ENCODE measurements around the gene TMEM263.

TMEM263 gene

GRCh38 chr12:106947461-106947860 is 8.2 kb upstream of the TMEM263 start:
- DNase-seq (ENCODE audit: low spot score): no peak

- no peak for DNase-seq (ENCODE audit: low spot score)
Measured at GRCh38 chr12:106950591-106950990, 5.1 kb upstream of the TMEM263 start.

GRCh38 chr12:106953352-106954250 is 2.1 kb upstream of the TMEM263 start:
- DNase-seq (ENCODE audit: low spot score): no peak

GRCh38 chr12:106954462-106955376 is 988 bp upstream of the TMEM263 start:
- peak; percentile 76 for DNase-seq (ENCODE audit: low spot score)

- DNase-seq (ENCODE audit: low spot score): peak; percentile 82
Measured at GRCh38 chr12:106956048-106956578, 406 bp downstream of the TMEM263 start.

GRCh38 chr12:106957583-106957982 is 1.9 kb downstream of the TMEM263 start:
- DNase-seq (ENCODE audit: low spot score): no peak

GRCh38 chr12:106960443-106960842 is 4.7 kb downstream of the TMEM263 start:
- DNase-seq (ENCODE audit: low spot score): no peak

GRCh38 chr12:106962286-106962685 is 6.6 kb downstream of the TMEM263 start:
- DNase-seq (ENCODE audit: low spot score): no peak

GRCh38 chr12:106964526-106964925 is 8.8 kb downstream of the TMEM263 start:
- DNase-seq (ENCODE audit: low spot score): no peak

GRCh38 chr12:106971065-106971464 is 15.4 kb downstream of the TMEM263 start:
- DNase-seq (ENCODE audit: low spot score): no peak

GRCh38 chr12:106973545-106973944 is 17.8 kb downstream of the TMEM263 start:
- no peak for DNase-seq (ENCODE audit: low spot score)

GRCh38 chr12:106974511-106974910 is 18.8 kb downstream of the TMEM263 start:
- DNase-seq (ENCODE audit: low spot score): no peak

- no peak for DNase-seq (ENCODE audit: low spot score)
Measured at GRCh38 chr12:106975098-106975497, 19.4 kb downstream of the TMEM263 start.

- no peak for DNase-seq (ENCODE audit: low spot score)
Measured at GRCh38 chr12:106975993-106976658, 20.4 kb downstream of the TMEM263 start.

- DNase-seq (ENCODE audit: low spot score): no peak
Measured at GRCh38 chr12:106976668-106977067, 21.0 kb downstream of the TMEM263 start.

- no peak for DNase-seq (ENCODE audit: low spot score)
Measured at GRCh38 chr12:106978035-106978800, 22.5 kb downstream of the TMEM263 start.

GRCh38 chr12:106980944-106981343 is 25.2 kb downstream of the TMEM263 start:
- DNase-seq (ENCODE audit: low spot score): no peak

GRCh38 chr12:106981788-106982187 is 26.1 kb downstream of the TMEM263 start:
- DNase-seq (ENCODE audit: low spot score): no peak

GRCh38 chr12:106982229-106982628 is 26.5 kb downstream of the TMEM263 start:
- no peak for DNase-seq (ENCODE audit: low spot score)

GRCh38 chr12:106984588-106985137 is 29.0 kb downstream of the TMEM263 start:
- no peak for DNase-seq (ENCODE audit: low spot score)

GRCh38 chr12:106985479-106985878 is 29.8 kb downstream of the TMEM263 start:
- no peak for DNase-seq (ENCODE audit: low spot score)

Measured in left forelimb (tissue), 1 donor.